ENCODE data around the gene VDR.

The VDR gene

DNA sequence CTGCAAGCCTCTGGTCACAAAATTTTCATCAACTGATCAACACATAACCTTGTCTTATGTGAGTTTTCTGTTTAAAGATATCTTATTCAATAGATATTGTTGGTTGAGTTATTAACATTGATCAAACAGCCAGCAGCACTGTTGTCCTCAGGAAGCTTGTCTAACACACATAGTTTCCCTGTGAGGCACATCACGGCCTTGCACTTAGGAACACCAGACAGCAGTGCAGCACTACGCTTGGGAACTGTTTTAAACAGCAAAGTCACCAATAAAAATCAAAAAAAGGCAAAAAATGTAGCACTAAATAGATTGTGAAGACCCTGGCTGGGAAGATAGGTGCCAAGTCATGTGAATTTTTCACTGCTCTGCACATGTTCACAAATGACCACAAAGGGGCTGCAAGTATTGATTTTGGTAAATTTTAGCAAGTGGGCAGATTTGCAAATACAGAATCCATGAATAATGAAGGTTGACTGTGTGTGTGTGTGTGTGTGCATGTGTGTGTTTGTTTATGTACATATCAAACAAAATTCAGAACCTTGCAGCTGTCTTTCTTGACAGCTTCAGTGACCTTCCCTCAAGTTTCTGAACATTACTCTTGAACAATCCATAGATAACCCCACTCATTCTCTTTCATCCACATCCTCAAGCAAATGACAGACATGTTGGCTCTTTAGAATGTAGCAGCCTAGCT is 28.9 kb downstream of the VDR start:
- no peaks in the 10 kb centered on the region for H3K36me3 ChIP-seq (ENCODE audit: insufficient read depth, low read length)
- H3K27me3 ChIP-seq (ENCODE audit: insufficient read depth, low read length, poor library complexity, severe bottlenecking): no peaks in the 10 kb centered on the region
- no peaks in the 10 kb centered on the region for H3K4me1 ChIP-seq (ENCODE audit: insufficient read depth, low read length, poor library complexity, severe bottlenecking)
- H3K4me2 ChIP-seq (ENCODE audit: low read depth, low read length, poor library complexity, severe bottlenecking): no peak overlapping the region
- no peaks in the 10 kb centered on the region for H3K79me2 ChIP-seq (ENCODE audit: insufficient read depth, low read length)
- no peaks in the 10 kb centered on the region for H3K9me2 ChIP-seq (replicated peaks; ENCODE audit: low read depth, low read length)
- H3F3A ChIP-seq (ENCODE audit: low read depth): no peaks in the 10 kb centered on the region
- TF ChIP-seq, protein P1, sequence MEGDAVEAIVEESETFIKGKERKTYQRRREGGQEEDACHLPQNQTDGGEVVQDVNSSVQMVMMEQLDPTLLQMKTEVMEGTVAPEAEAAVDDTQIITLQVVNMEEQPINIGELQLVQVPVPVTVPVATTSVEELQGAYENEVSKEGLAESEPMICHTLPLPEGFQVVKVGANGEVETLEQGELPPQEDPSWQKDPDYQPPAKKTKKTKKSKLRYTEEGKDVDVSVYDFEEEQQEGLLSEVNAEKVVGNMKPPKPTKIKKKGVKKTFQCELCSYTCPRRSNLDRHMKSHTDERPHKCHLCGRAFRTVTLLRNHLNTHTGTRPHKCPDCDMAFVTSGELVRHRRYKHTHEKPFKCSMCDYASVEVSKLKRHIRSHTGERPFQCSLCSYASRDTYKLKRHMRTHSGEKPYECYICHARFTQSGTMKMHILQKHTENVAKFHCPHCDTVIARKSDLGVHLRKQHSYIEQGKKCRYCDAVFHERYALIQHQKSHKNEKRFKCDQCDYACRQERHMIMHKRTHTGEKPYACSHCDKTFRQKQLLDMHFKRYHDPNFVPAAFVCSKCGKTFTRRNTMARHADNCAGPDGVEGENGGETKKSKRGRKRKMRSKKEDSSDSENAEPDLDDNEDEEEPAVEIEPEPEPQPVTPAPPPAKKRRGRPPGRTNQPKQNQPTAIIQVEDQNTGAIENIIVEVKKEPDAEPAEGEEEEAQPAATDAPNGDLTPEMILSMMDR (conservative IDR thresholded peaks at IDR 0.05; ENCODE audit: low read length): no peak
- H3K9ac ChIP-seq (ENCODE audit: low read depth, low read length, poor library complexity, severe bottlenecking): no peak overlapping the region
- H3K4me3 ChIP-seq (ENCODE audit: low read length, poor library complexity, severe bottlenecking): no peak overlapping the region
- no peak overlapping the region for H2AFZ ChIP-seq (ENCODE audit: low read length)
- H3K9me3 ChIP-seq (ENCODE audit: insufficient read depth, low read depth, low read length): no peaks in the 10 kb centered on the region
- no peaks in the 10 kb centered on the region for H4K20me1 ChIP-seq (ENCODE audit: insufficient read depth, low read length, poor library complexity, severe bottlenecking)

DNA sequence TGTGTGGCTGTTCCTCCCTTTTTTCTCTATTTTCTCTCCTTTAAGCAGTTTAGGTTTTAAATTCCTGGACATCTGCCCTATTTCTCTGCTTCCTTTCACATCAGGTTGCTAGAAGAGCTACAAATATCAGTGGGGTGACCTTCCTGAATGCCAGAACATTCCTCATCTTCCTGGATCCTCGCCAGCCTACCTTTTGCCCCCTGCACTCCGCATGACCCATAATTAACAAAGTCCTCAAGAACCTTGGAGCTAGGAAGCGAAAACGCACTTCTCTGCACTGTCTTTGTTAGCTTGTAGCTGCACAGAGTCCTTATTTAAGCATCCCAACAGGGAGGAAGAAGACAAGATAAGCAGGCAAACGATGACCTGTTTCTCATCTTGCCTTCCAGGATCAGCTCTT is 30.5 kb downstream of the VDR start:
- Histone ChIP-seq H3K4me2 (ENCODE audit: low read depth, low read length, poor library complexity, severe bottlenecking) (no peak overlapping the region), H3K4me3 (ENCODE audit: low read length, poor library complexity, severe bottlenecking) (no peak overlapping the region), H3K27me3 (ENCODE audit: insufficient read depth, low read length, poor library complexity, severe bottlenecking) (no peaks in the 10 kb centered on the region), H4K20me1 (ENCODE audit: insufficient read depth, low read length, poor library complexity, severe bottlenecking) (no peaks in the 10 kb centered on the region), H3K9me2 (replicated peaks; ENCODE audit: low read depth, low read length) (no peaks in the 10 kb centered on the region), H3K36me3 (ENCODE audit: insufficient read depth, low read length) (no peaks in the 10 kb centered on the region), H3K9me3 (ENCODE audit: insufficient read depth, low read depth, low read length) (no peaks in the 10 kb centered on the region), H3K9ac (ENCODE audit: low read depth, low read length, poor library complexity, severe bottlenecking) (no peak overlapping the region), H2AFZ (ENCODE audit: low read length) (no peak overlapping the region), H3F3A (ENCODE audit: low read depth) (no peaks in the 10 kb centered on the region), H3K79me2 (ENCODE audit: insufficient read depth, low read length) (no peaks in the 10 kb centered on the region), H3K4me1 (ENCODE audit: insufficient read depth, low read length, poor library complexity, severe bottlenecking) (peaks cover 7% of the 10 kb centered on the region)
- TF ChIP-seq EZH2phosphoT487 (IDR thresholded peaks at IDR 0.05; ENCODE audit: borderline replicate concordance): no peak
- TF ChIP-seq, protein P1 (conservative IDR thresholded peaks at IDR 0.05; ENCODE audit: low read length): no peak

DNA sequence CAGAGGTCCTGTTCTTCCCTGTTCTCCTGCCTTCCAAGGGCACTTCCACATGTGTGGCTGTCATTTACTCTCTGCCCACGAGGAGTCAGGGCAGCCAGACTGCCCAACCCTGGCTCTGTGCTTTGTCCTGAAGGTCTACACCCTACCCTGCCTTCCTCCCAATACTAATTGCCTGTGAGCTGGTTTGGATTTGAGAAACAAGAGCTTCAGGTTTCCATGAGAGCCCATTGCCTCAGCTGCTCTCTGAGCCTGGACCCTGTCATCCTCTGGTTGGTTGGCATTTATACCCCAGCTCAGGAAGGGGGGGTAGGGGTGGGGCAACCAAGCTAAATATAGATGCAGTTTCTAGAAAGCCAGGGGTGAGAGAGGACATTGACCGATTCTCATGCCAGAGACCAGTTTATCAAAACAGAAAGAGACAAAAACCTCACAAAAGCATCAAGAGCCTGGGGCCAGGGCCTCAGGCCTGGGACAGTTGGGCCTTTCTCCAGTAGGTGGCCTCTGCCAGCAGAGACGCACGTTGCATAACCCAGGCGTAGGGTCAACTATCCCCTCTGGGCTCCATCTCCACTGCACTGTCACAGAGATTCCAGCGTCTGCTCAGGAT is 34.5 kb downstream of the VDR start:
- Histone ChIP-seq H3K9me2 (replicated peaks; ENCODE audit: low read depth, low read length) (no peaks in the 10 kb centered on the region), H3K36me3 (ENCODE audit: insufficient read depth, low read length) (no peaks in the 10 kb centered on the region), H2AFZ (ENCODE audit: low read length) (no peak overlapping the region), H3F3A (ENCODE audit: low read depth) (no peaks in the 10 kb centered on the region), H4K20me1 (ENCODE audit: insufficient read depth, low read length, poor library complexity, severe bottlenecking) (no peaks in the 10 kb centered on the region), H3K79me2 (ENCODE audit: insufficient read depth, low read length) (no peaks in the 10 kb centered on the region), H3K4me3 (ENCODE audit: low read length, poor library complexity, severe bottlenecking) (no peak overlapping the region), H3K4me2 (ENCODE audit: low read depth, low read length, poor library complexity, severe bottlenecking) (no peak overlapping the region), H3K9ac (ENCODE audit: low read depth, low read length, poor library complexity, severe bottlenecking) (no peak overlapping the region), H3K27me3 (ENCODE audit: insufficient read depth, low read length, poor library complexity, severe bottlenecking) (no peaks in the 10 kb centered on the region), H3K4me1 (ENCODE audit: insufficient read depth, low read length, poor library complexity, severe bottlenecking) (peaks cover 7% of the 10 kb centered on the region), H3K9me3 (ENCODE audit: insufficient read depth, low read depth, low read length) (no peaks in the 10 kb centered on the region)
- no peak for TF ChIP-seq EZH2phosphoT487 (IDR thresholded peaks at IDR 0.05; ENCODE audit: borderline replicate concordance)
- TF ChIP-seq, protein P1 (conservative IDR thresholded peaks at IDR 0.05; ENCODE audit: low read length): peak; percentile 72

Data from Loucy (cell line).